GM23338 (cell line): Measurements from ENCODE around the gene SLC30A5. TPM values are rescaled to one million over a fixed set of nuclear protein-coding genes. Genes with fewer than 3 reads are reported as not detected.

Experiments used
- ATAC-seq: fragments of 200-7000 bp; cut with Tn5 transposase; 3 replicates; pipeline ENCODE4 v1.9.1; 2020
- DNase-seq: peaks from one replicate; pipeline ENCODE4 v3.0.0-alpha.2; 2015; ENCODE audit warnings: low spot score
- H2AFZ ChIP-seq: fragments of 200-600 bp; sonication (generic); 2 replicates; pipeline ENCODE4 v1.8.0; 2016; ENCODE audit warnings: antibody characterized with exemption, mild to moderate bottlenecking, moderate library complexity
- H3F3A ChIP-seq: fragments of 200-600 bp; sonication (generic); replicated peaks from 2 replicates; pipeline ENCODE4 v1.8.0; 2017; ENCODE audit warnings: antibody characterized with exemption, mixed run types, low read depth
- H3K27ac ChIP-seq: fragments of 200-600 bp; sonication (generic); 2 replicates; pipeline ENCODE4 v1.6.1; 2016; ENCODE audit warnings: low read depth
- H3K27me3 ChIP-seq: fragments of 200-600 bp; sonication (generic); 2 replicates; pipeline ENCODE4 v1.8.0; 2016; ENCODE audit warnings: mild to moderate bottlenecking, mixed run types, moderate library complexity; ENCODE audit not compliant: insufficient read depth
- H3K36me3 ChIP-seq: fragments of 200-600 bp; sonication (generic); 2 replicates; pipeline ENCODE4 v1.8.0; 2016; ENCODE audit warnings: mild to moderate bottlenecking; ENCODE audit not compliant: insufficient read depth
- H3K4me1 ChIP-seq: fragments of 200-600 bp; sonication (generic); 2 replicates; pipeline ENCODE4 v1.8.0; 2016; ENCODE audit warnings: mild to moderate bottlenecking, moderate library complexity; ENCODE audit not compliant: insufficient read depth
- H3K4me2 ChIP-seq: fragments of 200-600 bp; sonication (generic); 2 replicates; pipeline ENCODE4 v1.7.1; 2017; ENCODE audit warnings: mixed run types
- H3K4me3 ChIP-seq: fragments of 200-600 bp; sonication (generic); 2 replicates; pipeline ENCODE4 v1.6.1; 2016; ENCODE audit warnings: mixed run types
- H3K79me2 ChIP-seq: fragments of 200-600 bp; sonication (generic); replicated peaks from 2 replicates; pipeline ENCODE4 v1.8.0; 2017; ENCODE audit warnings: mild to moderate bottlenecking; ENCODE audit not compliant: insufficient read depth
- H3K9me2 ChIP-seq: fragments of 200-600 bp; sonication (generic); 2 replicates; pipeline ENCODE4 v1.8.0; 2017; ENCODE audit not compliant: insufficient read depth
- H4K20me1 ChIP-seq: fragments of 200-600 bp; sonication (generic); replicated peaks from 2 replicates; pipeline ENCODE4 v1.8.0; 2017; ENCODE audit warnings: mild to moderate bottlenecking; ENCODE audit not compliant: insufficient read depth
- H3K27ac Mint-ChIP-seq: 2 replicates; pipeline ENCODE4 v1.8.0; 2020; ENCODE audit warnings: inconsistent platforms, mild to moderate bottlenecking, moderate library complexity, mixed read lengths
- H3K27me3 Mint-ChIP-seq: 3 replicates; pipeline ENCODE4 v1.8.0; 2022; ENCODE audit warnings: low read depth, mild to moderate bottlenecking, moderate library complexity, mixed read lengths, inconsistent platforms; ENCODE audit not compliant: insufficient read depth, poor library complexity
- H3K36me3 Mint-ChIP-seq: 3 replicates; pipeline ENCODE4 v1.8.0; 2021; ENCODE audit warnings: low read depth, mild to moderate bottlenecking, inconsistent platforms, moderate library complexity, mixed read lengths
- H3K4me1 Mint-ChIP-seq: 3 replicates; pipeline ENCODE4 v1.8.0; 2020; ENCODE audit warnings: mild to moderate bottlenecking, inconsistent platforms, mixed read lengths
- H3K4me3 Mint-ChIP-seq: 3 replicates; pipeline ENCODE4 v1.8.0; 2021; ENCODE audit warnings: moderate library complexity, mild to moderate bottlenecking, inconsistent platforms, mixed read lengths
- H3K9me3 Mint-ChIP-seq: 3 replicates; pipeline ENCODE4 v1.8.0; 2020; ENCODE audit warnings: moderate library complexity, mild to moderate bottlenecking, inconsistent platforms, mixed read lengths
- CREB1 ChIP-seq: fragments of 250-450 bp; sonication (Bioruptor Pico); IDR thresholded peaks from 2 replicates; pipeline ENCODE4 v1.5.0; 2020; ENCODE audit warnings: low read depth, mild to moderate bottlenecking, moderate library complexity
- CTCF ChIP-seq, 2 experiments: fragments of 200-600 bp in 1 of 2; sonication (generic) in 1 of 2; conservative IDR thresholded peaks; 2 replicates each; pipeline versions ENCODE4 v1.5.1 to v1.6.1; 2016 to 2017; ENCODE audit warnings: antibody characterized with exemption in 2 of 2, low read depth in 2 of 2, mild to moderate bottlenecking in 2 of 2, moderate library complexity in 1 of 2
- ETS1 ChIP-seq: IDR thresholded peaks from 2 replicates; pipeline ENCODE4 v1.6.1; 2016; ENCODE audit warnings: antibody characterized with exemption
- EZH2 ChIP-seq: fragments of 200-600 bp; sonication (generic); IDR thresholded peaks from one replicate; pipeline ENCODE4 v1.8.0; 2017; ENCODE audit warnings: antibody characterized with exemption, mild to moderate bottlenecking, low read depth; ENCODE audit not compliant: unreplicated experiment
- EZH2phosphoT487 ChIP-seq: fragments of 200-600 bp; sonication (generic); IDR thresholded peaks from one replicate; pipeline ENCODE4 v1.8.1; 2018; ENCODE audit warnings: antibody characterized with exemption; ENCODE audit not compliant: unreplicated experiment
- JUNB ChIP-seq: IDR thresholded peaks from one replicate; pipeline ENCODE4 v1.6.1; 2016; ENCODE audit warnings: antibody characterized with exemption; ENCODE audit not compliant: unreplicated experiment
- NANOG ChIP-seq: IDR thresholded peaks from 2 replicates; pipeline ENCODE4 v1.6.1; 2016; ENCODE audit warnings: antibody characterized with exemption, borderline replicate concordance
- POLR2AphosphoS5 ChIP-seq: IDR thresholded peaks from 2 replicates; pipeline ENCODE4 v1.6.1; 2016; ENCODE audit warnings: antibody characterized with exemption, low read depth
- REST ChIP-seq: IDR thresholded peaks from one replicate; pipeline ENCODE4 v1.6.1; 2018; ENCODE audit warnings: antibody characterized with exemption; ENCODE audit not compliant: unreplicated experiment
- STAT1 ChIP-seq: IDR thresholded peaks from one replicate; pipeline ENCODE4 v1.6.1; 2016; ENCODE audit warnings: antibody characterized with exemption; ENCODE audit not compliant: unreplicated experiment
- ZNF114 ChIP-seq: fragments of 250-450 bp; sonication (Bioruptor Pico); IDR thresholded peaks from 2 replicates; pipeline ENCODE4 v1.5.0; 2020; ENCODE audit warnings: mild to moderate bottlenecking, moderate library complexity
- ZNF331 ChIP-seq: fragments of 250-450 bp; sonication (Bioruptor Pico); IDR thresholded peaks from 2 replicates; pipeline ENCODE4 v1.5.0; 2020; ENCODE audit warnings: low read depth, mild to moderate bottlenecking, moderate library complexity
- ZNF462 ChIP-seq: fragments of 250-450 bp; sonication (Bioruptor Pico); IDR thresholded peaks from 2 replicates; pipeline ENCODE4 v1.5.0; 2020; ENCODE audit warnings: mild to moderate bottlenecking, moderate library complexity
- polyA plus RNA-seq: library from polyadenylated mRNA; unstranded; fragments of >200 nt; fragmentation: Nextera tagmentation; extraction: Ambion mirVana; gene quantifications from 2 replicates; pipeline ENCODE4 v1.2.1, GENCODE V29; 2016
- total RNA-seq: library from RNA; depleted of rRNA; stranded (reverse); fragments of >200 nt; shearing (Covaris generic); gene quantifications from 2 replicates; pipeline ENCODE4 v1.2.3, GENCODE V29; 2014

The SLC30A5 gene
- total and polyA plus RNA-seq, 2 experiments from 2014 or later, result 38.2 to 43.2 TPM

- Mint-ChIP-seq H3K27me3 (peaks cover 2% of the 10 kb centered on the region), H3K36me3 (0 out of 3 replicates have a peak, but pooled peaks cover 3% of the 10 kb centered on the region), H3K27ac (0 out of 2 replicates have a peak overlapping the region, but pooled peaks have one; percentile 1), H3K4me3 (no peak overlapping the region), H3K4me1 (peaks cover 18% of the 10 kb centered on the region; the same call in 2 of the 3 replicates), H3K9me3 (peaks cover 8% of the 10 kb centered on the region; the same call in 2 of the 3 replicates)
- DNase-seq (no peak), ATAC-seq (no peak)
- no peaks in the 10 kb centered on the region for H4K20me1 ChIP-seq
- no peak overlapping the region for H3K4me2 ChIP-seq
- peaks cover 5% of the 10 kb centered on the region; the same call in 1 of the 2 replicates for H3K4me1 ChIP-seq
- no peaks in the 10 kb centered on the region for H3K79me2 ChIP-seq
- no peak overlapping the region for H3K27ac ChIP-seq
- no peaks in the 10 kb centered on the region for H3F3A ChIP-seq
- no peaks in the 10 kb centered on the region for H3K27me3 ChIP-seq
- H3K36me3 ChIP-seq, result no peaks in the 10 kb centered on the region
- H2AFZ ChIP-seq, result peak overlapping the region; percentile 67
- TF ChIP-seq CREB1 (CRISPR knock-in tag) (no peak), ZNF462 (CRISPR knock-in tag) (no peak), CTCF (conservative IDR thresholded peaks at IDR 0.05; ENCODE audit: low read depth in 2 of 2) (no peak), POLR2AphosphoS5 (no peak), JUNB (no peak), EZH2phosphoT487 (no peak), NANOG (no peak), ZNF114 (CRISPR knock-in tag) (no peak), EZH2 (no peak), ZNF331 (CRISPR knock-in tag) (no peak), ETS1 (no peak), REST (no peak), STAT1 (no peak)
- no peak overlapping the region for H3K4me3 ChIP-seq
- H3K9me2 ChIP-seq, result no peaks in the 10 kb centered on the region
Observed at GRCh38 chr5:69084903-69085302, 8.9 kb upstream of the SLC30A5 start.
